ENCODE results near the gene DCLK2. TPM values are rescaled to one million over a fixed set of nuclear protein-coding genes. Genes with fewer than 3 reads are reported as not detected.

Gene DCLK2
- total and polyA plus RNA-seq, 2 of the 8 experiments (the other 6 are each of a cell fraction or from before 2014, with no cell fraction given): 0.32 to 0.37 TPM

DNA sequence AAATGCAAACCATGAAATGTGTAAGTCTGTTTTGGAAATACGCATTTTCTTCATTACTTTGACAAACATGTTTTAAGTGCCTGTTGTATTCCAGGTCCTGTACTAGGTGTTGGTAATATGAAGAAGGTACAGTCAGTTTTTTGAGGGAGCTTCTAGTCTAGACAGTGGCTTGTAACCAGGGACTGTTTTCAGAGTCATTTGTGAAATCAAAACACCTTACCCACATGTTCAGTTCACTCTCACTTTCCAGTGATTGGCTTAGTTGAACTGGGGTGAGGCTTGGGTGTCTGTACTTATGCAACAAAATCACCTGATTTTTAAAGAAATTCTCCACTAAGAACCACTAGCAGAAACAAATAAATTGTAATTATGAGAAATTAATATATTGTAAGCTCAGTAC is 16.4 kb downstream of the DCLK2 start:
- Histone ChIP-seq H3K9me3 (ENCODE audit: insufficient read depth in 2 of 2, low read depth in 1 of 2, low read length in 1 of 2) (no peaks in the 10 kb centered on the region), H3K4me2 (ENCODE audit: insufficient read depth in 1 of 2, low read depth in 2 of 2, low read length in 2 of 2) (no peak overlapping the region), H3K36me3 (ENCODE audit: control insufficient read depth in 2 of 4, insufficient read depth in 4 of 4, low read length in 3 of 4) (no peaks in the 10 kb centered on the region), H2BK15ac (ENCODE audit: low read length) (no peak overlapping the region), H3K79me2 (ENCODE audit: control insufficient read depth in 1 of 2, insufficient read depth in 2 of 2, low read length in 2 of 2) (no peaks in the 10 kb centered on the region), H2BK12ac (ENCODE audit: low read depth, low read length) (no peak overlapping the region), H3K27me3 (replicated peaks in 1 of 4; ENCODE audit: control insufficient read depth in 3 of 4, extremely low read depth in 1 of 4, insufficient read depth in 3 of 4, low read length in 3 of 4) (no peaks in the 10 kb centered on the region), H3K9ac (replicated peaks in 1 of 4; ENCODE audit: extremely low read depth in 1 of 4, low read depth in 3 of 4, low read length in 3 of 4) (no peak overlapping the region), H4K8ac (ENCODE audit: extremely low read depth, insufficient read depth, low read length) (no peak overlapping the region), H3K4ac (replicated peaks; ENCODE audit: insufficient read length, low read depth, low read length) (no peak overlapping the region), H4K91ac (replicated peaks; ENCODE audit: insufficient read length, low read length) (no peak overlapping the region), H3K23ac (ENCODE audit: insufficient read length) (no peak overlapping the region), H3K4me3 (ENCODE audit: extremely low read depth in 1 of 4, insufficient read depth in 2 of 4, low read depth in 3 of 4, low read length in 4 of 4) (no peak overlapping the region), H3K23me2 (ENCODE audit: low read depth, low read length) (no peaks in the 10 kb centered on the region), H2BK20ac (ENCODE audit: low read length) (no peak overlapping the region), H4K20me1 (replicated peaks in 1 of 2; ENCODE audit: control insufficient read depth in 1 of 2, insufficient read depth in 2 of 2, low read length in 2 of 2) (no peaks in the 10 kb centered on the region), H3K14ac (ENCODE audit: insufficient read length) (no peak overlapping the region), H2BK120ac (replicated peaks; ENCODE audit: low read depth, low read length) (no peak overlapping the region), H3K79me1 (ENCODE audit: low read depth, low read length) (no peaks in the 10 kb centered on the region), H3K18ac (ENCODE audit: extremely low read depth, low read length) (no peak overlapping the region), H4K5ac (ENCODE audit: insufficient read length, low read depth, low read length) (no peak overlapping the region), H3K56ac (replicated peaks; ENCODE audit: insufficient read length, low read depth, low read length) (no peak overlapping the region), H3K27ac (ENCODE audit: low read depth, low read length) (no peak overlapping the region), H2AFZ (ENCODE audit: low read length) (no peak overlapping the region), H2AK5ac (ENCODE audit: low read depth, low read length) (no peak overlapping the region), H3K4me1 (replicated peaks in 1 of 4; ENCODE audit: control insufficient read depth in 3 of 4, insufficient read depth in 4 of 4, low read length in 3 of 4) (no peaks in the 10 kb centered on the region), H2BK5ac (ENCODE audit: low read depth, low read length) (no peak overlapping the region)
- CTCF ChIA-PET (ENCODE audit: partially characterized antibody): interaction anchor here (1.6 kb wide), 1 partner anchor 13 kb away, joined by 3 read pairs; no protein-coding TSS in a partner anchor
- 81% methylated on average over 1 of the region's 1 CpG; no CpG with 5 or more reads in 1 of the 2 experiments for WGBS, 2 experiments (ENCODE audit: extremely low coverage in 1 of 2, insufficient coverage in 1 of 2, insufficient read length in 1 of 2, insufficient replicate concordance in 2 of 2, low coverage in 1 of 2, low lambda C conversion rate in 2 of 2, missing lambda C conversion rate in 1 of 2)
- FAIRE-seq (no peak), DNase-seq (ENCODE audit: low read depth in 1 of 2, low spot score in 2 of 2) (no peak)
- POLR2A ChIA-PET (ENCODE audit: partially characterized antibody): no interaction called here
- no peak for TF ChIP-seq SIX5 (IDR thresholded peaks at IDR 0.05; ENCODE audit: low read depth, low read length)
- TF ChIP-seq SP1 (IDR thresholded peaks at IDR 0.05; ENCODE audit: low read depth, low read length): no peak
- TF ChIP-seq PHF8 (conservative IDR thresholded peaks at IDR 0.05; ENCODE audit: low read depth, low read length): no peak
- no peak for TF ChIP-seq CBX5 (IDR thresholded peaks at IDR 0.05; ENCODE audit: low read depth, low read length)
- no peak for TF ChIP-seq ASH2L (IDR thresholded peaks at IDR 0.05; ENCODE audit: low read length)
- TF ChIP-seq MAFK (IDR thresholded peaks at IDR 0.05; ENCODE audit: low read depth, low read length): no peak
- TF ChIP-seq E2F6 (IDR thresholded peaks at IDR 0.05): no peak
- TF ChIP-seq SAP30 (IDR thresholded peaks at IDR 0.05; ENCODE audit: insufficient read depth, insufficient replicate concordance, low read length): no peak
- TF ChIP-seq CREB1 (IDR thresholded peaks at IDR 0.05): no peak
- no peak for TF ChIP-seq MAX (IDR thresholded peaks at IDR 0.05)
- no peak for TF ChIP-seq GABPA (IDR thresholded peaks at IDR 0.05; ENCODE audit: borderline replicate concordance, insufficient read depth, low read length)
- no peak for TF ChIP-seq HDAC2 (IDR thresholded peaks at IDR 0.05; ENCODE audit: borderline replicate concordance in 1 of 2, low read depth in 2 of 2, low read length in 2 of 2)
- no peak for TF ChIP-seq CHD2 (IDR thresholded peaks at IDR 0.05; ENCODE audit: low read length)
- TF ChIP-seq BACH1 (IDR thresholded peaks at IDR 0.05; ENCODE audit: low read length): no peak
- TF ChIP-seq KDM5A (IDR thresholded peaks at IDR 0.05; ENCODE audit: low read length): no peak
